ENCODE data around the gene C11orf71. TPM values are rescaled to one million over a fixed set of nuclear protein-coding genes. Genes with fewer than 3 reads are reported as not detected.

C11orf71 gene
- total RNA-seq, 1 donor from 2014 or later, result 2.1 TPM

GRCh38 chr11:114386545-114386944, 13.8 kb downstream of the C11orf71 start:
- FAIRE-seq, result no peak
- no peak overlapping the region for H3K4me3 ChIP-seq (ENCODE audit: low read depth, low read length)
- no peaks in the 10 kb centered on the region for H3K36me3 ChIP-seq (ENCODE audit: control insufficient read depth, insufficient read depth, low read length)
- no peak for DNase-seq (ENCODE audit: low read depth)
- TF ChIP-seq CTCF (IDR thresholded peaks at IDR 0.05; ENCODE audit: insufficient read depth, low read length, severe bottlenecking), result no peak
- no peaks in the 10 kb centered on the region for H3K27me3 ChIP-seq (ENCODE audit: control insufficient read depth, insufficient read depth, low read length)

- Histone ChIP-seq H3K36me3 (ENCODE audit: control insufficient read depth, insufficient read depth, low read length) (no peaks in the 10 kb centered on the region), H3K27me3 (ENCODE audit: control insufficient read depth, insufficient read depth, low read length) (no peaks in the 10 kb centered on the region), H3K4me3 (ENCODE audit: low read depth, low read length) (no peak overlapping the region)
- FAIRE-seq (no peak), DNase-seq (ENCODE audit: low read depth) (no peak)
- no peak for TF ChIP-seq CTCF (IDR thresholded peaks at IDR 0.05; ENCODE audit: insufficient read depth, low read length, severe bottlenecking)
Observed at GRCh38 chr11:114386131-114386530, 14.2 kb downstream of the C11orf71 start.

GRCh38 chr11:114384487-114384886, 15.8 kb downstream of the C11orf71 start:
- no peak for TF ChIP-seq CTCF (IDR thresholded peaks at IDR 0.05; ENCODE audit: insufficient read depth, low read length, severe bottlenecking)
- H3K4me3 ChIP-seq (ENCODE audit: low read depth, low read length), result no peak overlapping the region
- no peaks in the 10 kb centered on the region for H3K36me3 ChIP-seq (ENCODE audit: control insufficient read depth, insufficient read depth, low read length)
- DNase-seq (ENCODE audit: low read depth), result no peak
- H3K27me3 ChIP-seq (ENCODE audit: control insufficient read depth, insufficient read depth, low read length), result no peaks in the 10 kb centered on the region
- no peak for FAIRE-seq

GRCh38 chr11:114382509-114382908, 17.8 kb downstream of the C11orf71 start:
- TF ChIP-seq CTCF (IDR thresholded peaks at IDR 0.05; ENCODE audit: insufficient read depth, low read length, severe bottlenecking), result no peak
- Histone ChIP-seq H3K27me3 (ENCODE audit: control insufficient read depth, insufficient read depth, low read length) (no peaks in the 10 kb centered on the region), H3K36me3 (ENCODE audit: control insufficient read depth, insufficient read depth, low read length) (no peaks in the 10 kb centered on the region), H3K4me3 (ENCODE audit: low read depth, low read length) (no peak overlapping the region)
- DNase-seq (ENCODE audit: low read depth) (no peak), FAIRE-seq (no peak)

- Histone ChIP-seq H3K4me3 (ENCODE audit: low read depth, low read length) (no peak overlapping the region), H3K36me3 (ENCODE audit: control insufficient read depth, insufficient read depth, low read length) (no peaks in the 10 kb centered on the region), H3K27me3 (ENCODE audit: control insufficient read depth, insufficient read depth, low read length) (no peaks in the 10 kb centered on the region)
- FAIRE-seq, result no peak
- no peak for DNase-seq (ENCODE audit: low read depth)
- no peak for TF ChIP-seq CTCF (IDR thresholded peaks at IDR 0.05; ENCODE audit: insufficient read depth, low read length, severe bottlenecking)
Observed at GRCh38 chr11:114379394-114380069, 20.8 kb downstream of the C11orf71 start.

All from bronchial epithelial cell (primary cell).